ENCODE results near the gene ARHGAP15. TPM values are rescaled to one million over a fixed set of nuclear protein-coding genes. Genes with fewer than 3 reads are reported as not detected.
A peak's percentile ranks its signal among the peaks of the same experiment; 100 is the strongest.

Gene ARHGAP15
- total and polyA plus RNA-seq, 9 donors: 1.5 to 10.0 (median 2.6) TPM

DNA sequence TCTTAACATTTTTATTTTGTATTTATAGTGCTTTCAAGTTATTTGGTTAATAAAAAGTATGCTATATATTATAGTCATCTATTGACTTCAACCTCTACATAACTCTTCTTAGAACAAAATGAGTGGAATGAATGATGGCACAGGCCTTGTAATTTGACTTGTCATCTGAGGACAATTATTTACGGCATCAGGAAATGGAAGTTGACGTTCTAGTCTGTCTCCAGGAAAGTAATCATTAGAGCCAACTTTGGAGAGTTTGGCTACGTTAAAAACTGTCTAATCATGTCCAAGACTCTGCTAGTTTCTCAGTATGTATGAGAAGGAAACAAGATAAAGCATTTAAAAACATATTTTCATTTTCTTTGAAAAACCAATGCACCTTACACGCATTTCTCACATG is 353.6 kb downstream of the ARHGAP15 start:
- TF ChIP-seq EP300 (IDR thresholded peaks at IDR 0.05) (no peak), POLR2A (IDR thresholded peaks at IDR 0.05) (no peak)
- TF ChIP-seq, protein P1, sequence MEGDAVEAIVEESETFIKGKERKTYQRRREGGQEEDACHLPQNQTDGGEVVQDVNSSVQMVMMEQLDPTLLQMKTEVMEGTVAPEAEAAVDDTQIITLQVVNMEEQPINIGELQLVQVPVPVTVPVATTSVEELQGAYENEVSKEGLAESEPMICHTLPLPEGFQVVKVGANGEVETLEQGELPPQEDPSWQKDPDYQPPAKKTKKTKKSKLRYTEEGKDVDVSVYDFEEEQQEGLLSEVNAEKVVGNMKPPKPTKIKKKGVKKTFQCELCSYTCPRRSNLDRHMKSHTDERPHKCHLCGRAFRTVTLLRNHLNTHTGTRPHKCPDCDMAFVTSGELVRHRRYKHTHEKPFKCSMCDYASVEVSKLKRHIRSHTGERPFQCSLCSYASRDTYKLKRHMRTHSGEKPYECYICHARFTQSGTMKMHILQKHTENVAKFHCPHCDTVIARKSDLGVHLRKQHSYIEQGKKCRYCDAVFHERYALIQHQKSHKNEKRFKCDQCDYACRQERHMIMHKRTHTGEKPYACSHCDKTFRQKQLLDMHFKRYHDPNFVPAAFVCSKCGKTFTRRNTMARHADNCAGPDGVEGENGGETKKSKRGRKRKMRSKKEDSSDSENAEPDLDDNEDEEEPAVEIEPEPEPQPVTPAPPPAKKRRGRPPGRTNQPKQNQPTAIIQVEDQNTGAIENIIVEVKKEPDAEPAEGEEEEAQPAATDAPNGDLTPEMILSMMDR (IDR thresholded peaks at IDR 0.05): no peak
- no peak for DNase-seq

DNA sequence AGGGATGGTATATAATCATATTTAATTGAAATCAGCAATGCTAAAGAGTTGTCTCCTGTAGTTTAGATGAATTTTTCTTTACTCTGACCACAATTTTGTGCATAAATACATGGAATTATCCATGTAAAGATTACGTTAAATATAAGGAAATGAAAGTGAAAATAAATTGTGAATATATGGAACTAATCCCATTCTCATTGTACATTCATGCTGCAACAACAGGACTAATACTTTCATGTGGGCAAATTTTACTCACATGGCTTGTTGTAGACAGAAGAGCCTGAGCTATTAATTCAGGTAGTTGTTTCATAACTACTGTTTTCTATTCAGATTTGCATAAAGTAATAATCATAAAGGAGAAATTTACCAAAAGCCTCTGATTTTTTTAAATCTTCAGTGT is 357.8 kb downstream of the ARHGAP15 start:
- Histone ChIP-seq H3K4me1 (ENCODE audit: insufficient read depth) (no peaks in the 10 kb centered on the region), H3K27ac (no peak overlapping the region), H3K4me3 (no peak overlapping the region), H3K9me3 (no peaks in the 10 kb centered on the region), H3K27me3 (no peaks in the 10 kb centered on the region), H3K36me3 (no peaks in the 10 kb centered on the region)
- WGBS, 3 donors: 57 to 63% (median 62%) methylated on average over 1 of the region's 1 CpG
- intact Hi-C loops (cut with DNase I): no loop called here
- TF ChIP-seq, protein P1 (IDR thresholded peaks at IDR 0.05): no peak
- TF ChIP-seq POLR2A (IDR thresholded peaks at IDR 0.05) (no peak), EP300 (IDR thresholded peaks at IDR 0.05) (no peak)
- no peak for DNase-seq

More for the DNA sequence above, 353.6 kb downstream of the ARHGAP15 start:
- Histone ChIP-seq H3K4me1 (ENCODE audit: insufficient read depth) (peaks cover 1% of the 10 kb centered on the region), H3K27ac (peak overlapping the region in 1 of 2 donors; percentile 37), H3K4me3 (no peak overlapping the region), H3K9me3 (no peaks in the 10 kb centered on the region), H3K27me3 (no peaks in the 10 kb centered on the region), H3K36me3 (no peaks in the 10 kb centered on the region)
- intact Hi-C loops (cut with DNase I): no loop called here
- 35 to 47% (median 38%) methylated on average over 4 of the region's 4 CpGs for WGBS, 3 donors

DNA sequence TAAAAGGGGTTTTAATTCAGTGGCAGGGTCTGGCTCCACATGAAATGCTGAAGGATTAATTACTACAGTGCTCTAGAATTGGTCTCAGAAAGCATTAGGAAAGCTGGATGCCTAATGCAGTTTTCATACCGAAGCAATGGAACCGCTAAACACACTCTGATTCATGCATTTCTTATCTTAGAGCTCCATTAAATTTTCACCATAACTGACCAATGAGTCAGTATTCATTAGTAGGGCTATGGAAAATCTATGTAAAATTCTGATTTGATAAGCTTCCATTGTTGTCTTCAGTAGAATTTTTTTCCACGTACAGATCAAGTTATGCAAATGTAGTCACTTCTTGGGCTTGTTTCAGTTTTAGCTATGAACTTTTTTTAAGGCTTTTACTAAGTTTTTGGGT is 359.9 kb downstream of the ARHGAP15 start:
- 24 to 35% (median 33%) methylated on average over 3 of the region's 3 CpGs for WGBS, 3 donors

DNA sequence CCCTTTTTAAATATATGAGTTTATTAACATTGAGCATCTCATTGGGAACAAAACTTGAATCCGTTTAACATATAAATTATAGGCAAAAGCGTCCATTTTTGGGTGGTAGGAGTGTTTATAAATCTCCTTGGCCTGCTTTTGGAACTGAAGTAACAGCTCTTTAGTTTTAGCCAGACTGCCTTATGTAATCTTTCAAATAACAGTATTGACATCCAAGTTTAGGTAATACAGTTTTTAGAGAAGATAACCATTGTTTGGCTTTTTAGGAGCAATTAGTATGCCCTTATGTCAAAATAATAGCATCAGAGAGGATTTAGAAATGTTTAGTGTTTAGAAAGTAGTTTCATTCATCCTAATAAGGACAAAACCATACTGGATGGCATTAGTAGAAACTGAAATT is 361.9 kb downstream of the ARHGAP15 start:
- WGBS, 3 donors: 19 to 39% (median 22%) methylated on average over 2 of the region's 2 CpGs
- Histone ChIP-seq H3K36me3 (no peaks in the 10 kb centered on the region), H3K4me3 (no peak overlapping the region), H3K9me3 (no peaks in the 10 kb centered on the region), H3K4me1 (ENCODE audit: insufficient read depth) (no peaks in the 10 kb centered on the region), H3K27me3 (no peaks in the 10 kb centered on the region), H3K27ac (no peak overlapping the region)
- intact Hi-C loops (cut with DNase I): no loop called here
- TF ChIP-seq, protein P1 (IDR thresholded peaks at IDR 0.05): no peak
- no peak for TF ChIP-seq POLR2A (IDR thresholded peaks at IDR 0.05)
- TF ChIP-seq EP300 (IDR thresholded peaks at IDR 0.05): no peak
- DNase-seq: no peak

More for the DNA sequence above, 359.9 kb downstream of the ARHGAP15 start:
- H3K27ac ChIP-seq: no peak overlapping the region
- DNase-seq: no peak
- no peak overlapping the region for H3K4me3 ChIP-seq
- no peaks in the 10 kb centered on the region for H3K27me3 ChIP-seq
- H3K9me3 ChIP-seq: no peaks in the 10 kb centered on the region
- intact Hi-C loops (cut with DNase I): no loop called here
- TF ChIP-seq, protein P1 (IDR thresholded peaks at IDR 0.05): no peak
- TF ChIP-seq EP300 (IDR thresholded peaks at IDR 0.05) (no peak), POLR2A (IDR thresholded peaks at IDR 0.05) (no peak)
- H3K36me3 ChIP-seq: no peaks in the 10 kb centered on the region
- H3K4me1 ChIP-seq (ENCODE audit: insufficient read depth): no peaks in the 10 kb centered on the region
